ENCODE data around the gene TBC1D22A. TPM values are rescaled to one million over a fixed set of nuclear protein-coding genes. Genes with fewer than 3 reads are reported as not detected.

The TBC1D22A gene
- total RNA-seq, 4 donors from 2014 or later, result 31.2 to 111 (median 41.8) TPM

DNA sequence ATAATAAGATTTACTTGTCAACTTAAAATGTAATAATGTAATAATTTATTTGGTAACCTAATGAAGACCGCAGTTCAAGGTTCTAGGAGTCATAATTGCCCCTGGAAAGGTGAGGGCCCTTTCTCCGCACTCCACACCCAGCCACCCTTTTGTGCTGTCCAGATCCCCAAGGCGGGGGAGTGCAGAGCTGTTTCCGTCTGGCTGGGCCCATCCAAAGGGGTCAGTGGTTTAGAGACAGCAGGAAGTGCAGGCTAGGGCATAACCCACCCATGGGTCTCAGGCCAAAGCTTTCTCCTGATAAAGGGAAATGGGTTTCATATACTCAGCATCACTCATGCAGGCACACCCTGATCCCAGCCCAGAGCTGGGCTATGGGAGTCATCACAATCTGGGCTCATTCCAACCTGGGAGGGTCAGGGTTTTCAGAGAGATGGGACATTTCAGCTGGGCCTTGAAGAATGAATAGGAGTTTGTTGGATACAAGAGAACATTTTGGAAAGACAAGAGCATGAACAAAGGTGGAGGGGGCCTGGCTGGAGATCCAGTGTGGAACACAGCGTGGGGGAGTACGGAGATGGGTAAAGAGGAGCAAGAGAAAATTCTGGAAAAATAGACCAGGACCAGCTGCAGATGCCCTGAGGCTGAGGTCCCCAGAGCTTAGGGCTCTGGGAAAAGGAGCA lies 432.2 kb downstream of the TBC1D22A start:
- Histone ChIP-seq H3K4me1 (peaks cover 0 to 5% (median 4%) of the 10 kb centered on the region in 4 donors), H3K4me3 (no peak overlapping the region), H3K27ac (no peak overlapping the region), H3K27me3 (peaks cover 2% of the 10 kb centered on the region), H3K36me3 (no peaks in the 10 kb centered on the region), H3K9me3 (no peaks in the 10 kb centered on the region)
- DNase-seq, result no peak
- 84 to 90% methylated on average over 6 of the region's 6 CpGs for WGBS, 2 donors (ENCODE audit: low coverage in 1 of 2)
- intact Hi-C loops (cut with DNase I; ENCODE audit: low total_unique reads), result no loop called here
- in situ Hi-C loops (cut with MboI; ENCODE audit: low pct_ligation_motif_present in 1 of 4, low pct_unique_long_range_greater_than_20kb in 1 of 4, low sequenced_read_pairs in 3 of 4), result no loop called here
- TF ChIP-seq POLR2AphosphoS5 (IDR thresholded peaks at IDR 0.05) (no peak), EP300 (IDR thresholded peaks at IDR 0.05; ENCODE audit: low read depth) (no peak), POLR2A (IDR thresholded peaks at IDR 0.05) (no peak)
- TF ChIP-seq, protein P1, sequence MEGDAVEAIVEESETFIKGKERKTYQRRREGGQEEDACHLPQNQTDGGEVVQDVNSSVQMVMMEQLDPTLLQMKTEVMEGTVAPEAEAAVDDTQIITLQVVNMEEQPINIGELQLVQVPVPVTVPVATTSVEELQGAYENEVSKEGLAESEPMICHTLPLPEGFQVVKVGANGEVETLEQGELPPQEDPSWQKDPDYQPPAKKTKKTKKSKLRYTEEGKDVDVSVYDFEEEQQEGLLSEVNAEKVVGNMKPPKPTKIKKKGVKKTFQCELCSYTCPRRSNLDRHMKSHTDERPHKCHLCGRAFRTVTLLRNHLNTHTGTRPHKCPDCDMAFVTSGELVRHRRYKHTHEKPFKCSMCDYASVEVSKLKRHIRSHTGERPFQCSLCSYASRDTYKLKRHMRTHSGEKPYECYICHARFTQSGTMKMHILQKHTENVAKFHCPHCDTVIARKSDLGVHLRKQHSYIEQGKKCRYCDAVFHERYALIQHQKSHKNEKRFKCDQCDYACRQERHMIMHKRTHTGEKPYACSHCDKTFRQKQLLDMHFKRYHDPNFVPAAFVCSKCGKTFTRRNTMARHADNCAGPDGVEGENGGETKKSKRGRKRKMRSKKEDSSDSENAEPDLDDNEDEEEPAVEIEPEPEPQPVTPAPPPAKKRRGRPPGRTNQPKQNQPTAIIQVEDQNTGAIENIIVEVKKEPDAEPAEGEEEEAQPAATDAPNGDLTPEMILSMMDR (IDR thresholded peaks at IDR 0.05), result no peak

DNA sequence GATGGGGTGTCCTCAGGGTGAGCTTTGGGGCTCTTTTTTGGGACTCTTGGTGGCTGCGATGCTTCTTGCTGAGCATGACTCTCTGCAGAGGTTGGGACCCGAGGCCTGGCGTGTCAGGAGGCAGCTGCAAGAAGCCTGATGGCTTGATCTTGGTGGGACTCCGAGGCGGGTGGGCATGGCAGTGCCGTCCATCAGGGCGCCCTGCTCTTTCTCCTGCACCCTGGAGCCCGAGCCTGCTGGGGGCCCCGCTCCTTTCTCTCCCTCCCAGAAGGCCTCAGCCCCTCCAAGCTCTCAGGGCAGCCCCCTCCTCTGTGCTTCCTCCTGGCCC lies 432.7 kb downstream of the TBC1D22A start:
- DNase-seq, result no peak
- in situ Hi-C loops (cut with MboI; ENCODE audit: low pct_ligation_motif_present in 1 of 4, low pct_unique_long_range_greater_than_20kb in 1 of 4, low sequenced_read_pairs in 3 of 4), result no loop called here

DNA sequence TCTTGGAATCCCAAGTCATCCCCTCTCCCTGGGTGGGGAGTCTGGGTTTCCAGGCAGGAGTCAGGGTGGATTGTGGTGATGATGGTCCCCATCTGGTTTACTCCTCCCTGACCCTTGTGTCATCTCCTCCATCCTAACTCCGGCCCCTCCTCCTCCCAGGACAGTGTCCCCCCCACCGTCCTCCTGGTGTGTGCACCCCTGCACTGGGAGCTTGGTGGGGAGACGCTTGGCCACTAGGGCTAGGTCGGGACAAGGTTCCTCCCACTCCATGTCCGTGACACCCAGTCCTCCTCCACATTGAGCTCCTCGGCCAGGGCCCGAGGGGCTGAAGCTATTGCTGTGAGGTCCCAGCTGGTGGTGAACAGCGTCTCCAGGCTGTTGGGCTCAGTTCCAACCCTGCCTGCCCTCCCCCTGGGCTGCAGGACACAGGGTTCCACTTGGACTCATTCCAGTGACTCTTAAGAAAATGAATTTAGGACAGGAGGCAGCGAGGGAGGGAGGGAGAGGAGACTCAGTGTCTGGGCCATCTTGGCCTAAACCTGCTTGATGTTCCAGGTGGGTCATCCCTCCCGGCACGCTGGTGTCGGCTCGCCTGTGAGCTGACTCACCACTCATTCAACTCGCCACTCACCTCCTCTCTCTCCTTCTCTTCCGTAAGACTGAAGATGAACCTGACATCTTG lies 433.2 kb downstream of the TBC1D22A start:
- TF ChIP-seq EP300 (IDR thresholded peaks at IDR 0.05; ENCODE audit: low read depth), result no peak
- TF ChIP-seq POLR2A (IDR thresholded peaks at IDR 0.05), result no peak
- TF ChIP-seq, protein P1 (IDR thresholded peaks at IDR 0.05), result no peak
- TF ChIP-seq POLR2AphosphoS5 (IDR thresholded peaks at IDR 0.05), result no peak
- Histone ChIP-seq H3K36me3 (no peaks in the 10 kb centered on the region), H3K4me3 (no peak overlapping the region), H3K27me3 (peaks cover 2% of the 10 kb centered on the region), H3K4me1 (peaks cover 0 to 5% (median 4%) of the 10 kb centered on the region in 4 donors), H3K9me3 (no peaks in the 10 kb centered on the region), H3K27ac (no peak overlapping the region)
- intact Hi-C loops (cut with DNase I; ENCODE audit: low total_unique reads), result no loop called here
- in situ Hi-C loops (cut with MboI; ENCODE audit: low pct_ligation_motif_present in 1 of 4, low pct_unique_long_range_greater_than_20kb in 1 of 4, low sequenced_read_pairs in 3 of 4), result no loop called here
- WGBS, 2 donors (ENCODE audit: low coverage in 1 of 2), result 66% methylated on average over 15 of the region's 15 CpGs; no CpG with 5 or more reads in 1 of the 2 donors
- no peak for DNase-seq

More for the DNA sequence above, 432.7 kb downstream of the TBC1D22A start:
- intact Hi-C loops (cut with DNase I; ENCODE audit: low total_unique reads), result no loop called here
- Histone ChIP-seq H3K27ac (no peak overlapping the region), H3K4me3 (no peak overlapping the region), H3K4me1 (peaks cover 0 to 5% (median 4%) of the 10 kb centered on the region in 4 donors), H3K9me3 (no peaks in the 10 kb centered on the region), H3K36me3 (no peaks in the 10 kb centered on the region), H3K27me3 (peaks cover 2% of the 10 kb centered on the region)
- TF ChIP-seq, protein P1 (IDR thresholded peaks at IDR 0.05), result no peak
- no peak for TF ChIP-seq POLR2AphosphoS5 (IDR thresholded peaks at IDR 0.05)
- TF ChIP-seq POLR2A (IDR thresholded peaks at IDR 0.05), result no peak
- no peak for TF ChIP-seq EP300 (IDR thresholded peaks at IDR 0.05; ENCODE audit: low read depth)
- 96% methylated on average over 9 of the region's 9 CpGs; no CpG with 5 or more reads in 1 of the 2 donors for WGBS, 2 donors (ENCODE audit: low coverage in 1 of 2)

DNA sequence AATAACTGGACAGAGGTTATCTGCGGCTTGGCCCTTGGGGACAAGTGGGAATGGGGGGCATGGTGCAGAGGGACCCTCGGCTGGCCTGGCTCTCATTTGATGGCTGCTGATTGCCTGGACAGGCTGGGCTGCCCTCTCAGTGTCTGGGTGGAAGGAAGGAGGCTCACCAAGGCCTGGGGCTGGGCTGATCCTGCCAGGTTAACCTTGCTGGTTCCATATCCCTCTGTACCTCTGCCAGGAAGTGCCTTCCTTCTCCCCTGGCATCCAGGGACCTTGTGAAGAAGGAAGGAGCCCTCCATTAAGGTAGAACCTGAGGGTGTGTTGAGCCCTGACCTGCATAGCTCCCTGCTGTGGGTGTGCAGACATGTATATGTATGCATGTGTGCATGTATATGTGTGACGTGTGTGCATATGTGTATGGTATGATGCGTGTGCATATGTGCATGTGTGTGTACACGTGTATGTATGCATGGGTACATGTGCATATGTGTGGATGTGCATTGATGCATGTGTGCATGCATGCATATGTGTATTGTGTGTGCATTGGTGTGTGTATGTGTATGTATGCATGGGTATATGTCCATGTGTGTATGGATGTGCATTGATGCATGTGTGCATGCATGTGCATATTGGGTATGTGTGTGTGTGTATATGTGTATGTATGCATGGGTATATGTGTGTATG lies 433.9 kb downstream of the TBC1D22A start:
- no peak for DNase-seq
- TF ChIP-seq EP300 (IDR thresholded peaks at IDR 0.05; ENCODE audit: low read depth) (no peak), POLR2A (IDR thresholded peaks at IDR 0.05) (no peak), POLR2AphosphoS5 (IDR thresholded peaks at IDR 0.05) (no peak)
- Histone ChIP-seq H3K36me3 (no peaks in the 10 kb centered on the region), H3K4me3 (no peak overlapping the region), H3K27me3 (peaks cover 2% of the 10 kb centered on the region), H3K27ac (no peak overlapping the region), H3K9me3 (no peaks in the 10 kb centered on the region), H3K4me1 (peaks cover 0 to 5% (median 4%) of the 10 kb centered on the region in 4 donors)
- intact Hi-C loops (cut with DNase I; ENCODE audit: low total_unique reads), result no loop called here
- in situ Hi-C loops (cut with MboI; ENCODE audit: low pct_ligation_motif_present in 1 of 4, low pct_unique_long_range_greater_than_20kb in 1 of 4, low sequenced_read_pairs in 3 of 4), result no loop called here
- WGBS, 2 donors (ENCODE audit: low coverage in 1 of 2), result 87% methylated on average over 5 of the region's 5 CpGs; no CpG with 5 or more reads in 1 of the 2 donors

Data from transverse colon (tissue), 4 donors.